ENCODE data around the gene SDS. TPM values are rescaled to one million over a fixed set of nuclear protein-coding genes. Genes with fewer than 3 reads are reported as not detected.

SDS gene
- total RNA-seq, 1 donor from 2014 or later = not detected

DNA sequence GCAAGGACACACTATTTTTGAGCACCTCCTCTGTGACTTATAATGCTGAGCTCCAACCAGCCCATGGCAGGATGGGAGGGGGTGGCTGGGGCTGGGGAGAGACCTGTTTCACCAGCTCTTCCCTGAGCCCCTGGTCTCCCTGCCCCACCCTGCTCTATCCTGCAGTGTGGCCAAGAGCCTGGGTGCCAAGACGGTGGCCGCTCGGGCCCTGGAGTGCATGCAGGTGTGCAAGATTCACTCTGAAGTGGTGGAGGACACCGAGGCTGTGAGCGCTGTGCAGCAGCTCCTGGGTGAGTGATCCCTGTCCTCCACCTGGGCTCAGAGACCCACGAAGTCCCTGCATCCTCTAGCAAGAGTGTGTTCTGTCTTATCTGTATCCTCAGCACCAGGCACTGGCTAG, 32.9 kb upstream of the SDS start:
- no peak for DNase-seq (ENCODE audit: extremely low spot score in 2 of 2)
- intact Hi-C loops (cut with DNase I) = no loop called here
- Histone ChIP-seq H3K4me1 (no peaks in the 10 kb centered on the region), H3K27ac (no peak overlapping the region), H3K36me3 (no peaks in the 10 kb centered on the region), H3K9me3 (no peaks in the 10 kb centered on the region), H3K4me3 (no peak overlapping the region), H3K27me3 (no peaks in the 10 kb centered on the region)
- no peak for TF ChIP-seq POLR2A (IDR thresholded peaks at IDR 0.05)
- no peak for TF ChIP-seq CTCF (IDR thresholded peaks at IDR 0.05)
- no peak for TF ChIP-seq POLR2AphosphoS5 (IDR thresholded peaks at IDR 0.05; ENCODE audit: insufficient read depth in 1 of 2, low read depth in 1 of 2)

- no peak for TF ChIP-seq POLR2AphosphoS5 (IDR thresholded peaks at IDR 0.05; ENCODE audit: insufficient read depth in 1 of 2, low read depth in 1 of 2)
- no peak for TF ChIP-seq CTCF (IDR thresholded peaks at IDR 0.05)
- no peak for TF ChIP-seq POLR2A (IDR thresholded peaks at IDR 0.05)
- H3K36me3 ChIP-seq = no peaks in the 10 kb centered on the region
- intact Hi-C loops (cut with DNase I) = no loop called here
These were observed 31.7 kb upstream of the SDS start for GRCh38 chr12:113435367-113435766.

DNA sequence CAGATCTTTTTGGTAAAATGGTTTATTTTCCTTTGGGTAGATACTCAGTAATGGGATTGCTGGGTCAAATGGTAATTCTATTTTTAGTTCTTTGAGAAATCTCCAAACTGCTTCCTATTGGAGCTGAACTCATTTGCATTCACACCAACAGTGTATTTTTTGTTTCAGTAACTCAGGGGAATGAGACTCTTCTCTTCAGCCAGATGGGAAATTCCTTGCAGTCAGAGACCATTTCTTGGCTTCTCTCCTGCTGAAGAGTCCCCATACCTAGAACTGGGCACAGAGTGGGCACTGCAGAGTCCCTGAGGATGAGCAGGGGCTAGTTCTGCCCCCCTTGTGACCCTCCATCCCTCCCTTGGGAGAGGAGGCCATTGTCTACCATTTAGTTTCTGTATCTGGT, 29.3 kb upstream of the SDS start:
- H3K4me1 ChIP-seq = no peaks in the 10 kb centered on the region
- intact Hi-C loops (cut with DNase I) = no loop called here
- TF ChIP-seq POLR2AphosphoS5 (IDR thresholded peaks at IDR 0.05; ENCODE audit: insufficient read depth in 1 of 2, low read depth in 1 of 2) = no peak
- TF ChIP-seq POLR2A (IDR thresholded peaks at IDR 0.05) = no peak
- no peak for TF ChIP-seq CTCF (IDR thresholded peaks at IDR 0.05)

More at GRCh38 chr12:113435367-113435766, 31.7 kb upstream of the SDS start:
- no peak for DNase-seq (ENCODE audit: extremely low spot score in 2 of 2)
- Histone ChIP-seq H3K4me3 (no peak overlapping the region), H3K4me1 (no peaks in the 10 kb centered on the region), H3K27ac (no peak overlapping the region), H3K9me3 (no peaks in the 10 kb centered on the region), H3K27me3 (no peaks in the 10 kb centered on the region)

DNA sequence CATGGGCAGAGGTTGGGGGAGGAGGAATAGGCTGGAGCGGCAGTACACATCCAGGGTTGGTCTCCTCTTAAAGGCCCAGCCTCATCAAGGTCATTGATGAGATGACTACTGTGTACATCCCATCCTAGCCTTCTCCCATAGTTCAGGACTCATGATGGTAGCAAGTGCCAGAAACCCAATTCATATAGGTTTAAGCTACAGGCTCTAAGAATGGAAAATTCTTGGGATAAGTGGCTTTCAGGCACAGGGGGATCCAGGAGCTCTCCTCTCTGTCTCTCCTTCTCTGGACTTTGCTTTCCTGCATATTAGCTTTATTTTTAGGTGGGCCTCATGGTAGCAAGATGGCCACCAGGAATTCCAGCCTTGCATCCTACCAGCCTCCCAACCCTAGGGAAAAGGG, 24.8 kb upstream of the SDS start:
- no peak for DNase-seq (ENCODE audit: extremely low spot score in 2 of 2)
- Histone ChIP-seq H3K4me3 (no peak overlapping the region), H3K9me3 (no peaks in the 10 kb centered on the region), H3K36me3 (no peaks in the 10 kb centered on the region), H3K4me1 (no peaks in the 10 kb centered on the region), H3K27me3 (no peaks in the 10 kb centered on the region), H3K27ac (no peak overlapping the region)
- TF ChIP-seq POLR2AphosphoS5 (IDR thresholded peaks at IDR 0.05; ENCODE audit: insufficient read depth in 1 of 2, low read depth in 1 of 2) (no peak), POLR2A (IDR thresholded peaks at IDR 0.05) (no peak), CTCF (IDR thresholded peaks at IDR 0.05) (no peak)
- intact Hi-C loops (cut with DNase I) = no loop called here

More for the DNA sequence above, 29.3 kb upstream of the SDS start:
- Histone ChIP-seq H3K27me3 (no peaks in the 10 kb centered on the region), H3K9me3 (no peaks in the 10 kb centered on the region), H3K4me3 (no peak overlapping the region), H3K27ac (no peak overlapping the region), H3K36me3 (no peaks in the 10 kb centered on the region)
- DNase-seq (ENCODE audit: extremely low spot score in 2 of 2) = no peak

DNA sequence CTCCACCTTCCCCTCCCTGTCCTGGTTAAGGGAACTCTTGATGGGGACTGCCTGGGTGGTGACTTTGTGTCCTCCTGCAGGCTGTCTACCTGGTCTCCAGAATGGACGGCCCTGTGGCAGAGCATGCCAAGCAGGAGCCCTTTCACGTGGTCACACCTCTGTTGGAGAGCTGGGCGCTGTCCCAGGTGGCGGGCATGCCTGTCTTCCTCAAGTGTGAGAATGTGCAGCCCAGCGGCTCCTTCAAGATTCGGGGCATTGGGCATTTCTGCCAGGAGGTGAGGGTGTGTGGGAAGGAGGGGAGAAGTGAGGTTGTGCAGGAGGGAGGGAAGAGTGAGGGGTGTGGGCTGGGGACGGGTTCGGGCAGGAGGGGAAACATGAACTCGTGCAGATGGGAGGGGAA, 24.2 kb upstream of the SDS start:
- intact Hi-C loops (cut with DNase I) = no loop called here
- no peaks in the 10 kb centered on the region for H3K27me3 ChIP-seq
- H3K36me3 ChIP-seq = no peaks in the 10 kb centered on the region
- H3K27ac ChIP-seq = no peak overlapping the region
- no peaks in the 10 kb centered on the region for H3K4me1 ChIP-seq
- TF ChIP-seq POLR2A (IDR thresholded peaks at IDR 0.05) = no peak
- TF ChIP-seq CTCF (IDR thresholded peaks at IDR 0.05) = no peak
- TF ChIP-seq POLR2AphosphoS5 (IDR thresholded peaks at IDR 0.05; ENCODE audit: insufficient read depth in 1 of 2, low read depth in 1 of 2) = no peak
- DNase-seq (ENCODE audit: extremely low spot score in 2 of 2) = no peak
- no peaks in the 10 kb centered on the region for H3K9me3 ChIP-seq
- no peak overlapping the region for H3K4me3 ChIP-seq

Measured in vagina (tissue), 2 donors.